HepG2 (cell line): ENCODE data around the gene CCNB2. TPM values are rescaled to one million over a fixed set of nuclear protein-coding genes. Genes with fewer than 3 reads are reported as not detected.

ENCODE experiments used
- ATAC-seq: fragments of 200-7000 bp; cut with Tn5 transposase; 3 replicates; pipeline ENCODE4 v1.9.1; 2020; ENCODE audit warnings: mild to moderate bottlenecking, moderate library complexity
- BruUV-seq: library from RNA; stranded (reverse); fragments of 400-500 nt; replicated peaks from 2 replicates; lab custom pipeline; 2021; lab: Mats Ljungman, UMichigan
- CTCF ChIA-PET: fragments of 300-600 bp; formaldehyde crosslinking; extraction: SDS; loops from one replicate; lab custom pipeline; 2021; ENCODE audit warnings: low total read pairs, inconsistent platforms, low intra/inter-chr PET ratio; lab: Yijun Ruan, JAX
- POLR2A ChIA-PET: fragments of 350-600 bp; sonication (Branson Sonifier 250); formaldehyde crosslinking; loops from one replicate; lab custom pipeline; 2020; ENCODE audit warnings: antibody characterized with exemption, inconsistent platforms; lab: Yijun Ruan, JAX
- DNase-seq: peaks from one replicate; pipeline ENCODE4 v3.0.0-alpha.2; 2015; ENCODE audit warnings: low spot score
- FAIRE-seq: peaks from 3 replicates; lab custom pipeline; 2011; peaks lifted over from hg19 to GRCh38; lab: Jason Lieb, UNC
- H2AFZ ChIP-seq: one replicate; pipeline ENCODE4 v1.6.1; 2011; ENCODE audit warnings: low read length, inconsistent platforms
- H3K27ac ChIP-seq: fragments of 300-600 bp; 3 replicates; pipeline ENCODE4 v1.8.0; 2011; ENCODE audit warnings: mixed run types, mild to moderate bottlenecking, mixed read lengths, low read length, inconsistent platforms; ENCODE audit not compliant: insufficient read depth; ENCODE audit errors: extremely low read length
- H3K27me3 ChIP-seq, 2 experiments: fragments of 200-600 bp in 1 of 2; 2 replicates in 1 of 2; 3 replicates in 1 of 2; pipeline versions ENCODE4 v1.6.0 to v1.8.0; 2011; ENCODE audit warnings: low read length in 2 of 2, mild to moderate bottlenecking in 2 of 2, moderate library complexity in 2 of 2, inconsistent platforms in 1 of 2; ENCODE audit not compliant: insufficient read depth in 2 of 2, control insufficient read depth in 1 of 2
- H3K36me3 ChIP-seq, 2 experiments: fragments of 200-600 bp in 1 of 2; replicated peaks in 1 of 2; 2 replicates in 1 of 2; 3 replicates in 1 of 2; pipeline versions ENCODE4 v1.5.1 to v1.8.0; 2011; ENCODE audit warnings: low read length in 2 of 2, inconsistent platforms in 1 of 2; ENCODE audit not compliant: insufficient read depth in 2 of 2, control insufficient read depth in 1 of 2
- H3K4me1 ChIP-seq: 2 replicates; pipeline ENCODE4 v1.5.1; 2012; ENCODE audit warnings: low read length, inconsistent platforms; ENCODE audit not compliant: insufficient read depth
- H3K4me2 ChIP-seq: 2 replicates; pipeline ENCODE4 v1.6.0; 2011; ENCODE audit warnings: low read depth, low read length, inconsistent platforms
- H3K4me3 ChIP-seq, 3 experiments: fragments of 200-600 bp in 1 of 3; sonication (generic), shearing (Covaris generic) in 1 of 3; replicated peaks in 1 of 3; 2 replicates each; pipeline ENCODE4 v1.5.1; 2011 to 2016; ENCODE audit warnings: low read length in 3 of 3, inconsistent platforms in 2 of 3, low read depth in 2 of 3, mild to moderate bottlenecking in 2 of 3, control low read depth in 1 of 3, mixed read lengths in 1 of 3; ENCODE audit not compliant: insufficient read depth in 1 of 3
- H3K79me2 ChIP-seq: one replicate; pipeline ENCODE4 v1.6.1; 2011; ENCODE audit warnings: low read length, inconsistent platforms; ENCODE audit not compliant: insufficient read depth
- H3K9ac ChIP-seq: 2 replicates; pipeline ENCODE4 v1.6.0; 2011; ENCODE audit warnings: mild to moderate bottlenecking, low read depth, low read length, inconsistent platforms; ENCODE audit not compliant: insufficient read depth
- H3K9me3 ChIP-seq: 2 replicates; pipeline ENCODE4 v1.5.1; 2012; ENCODE audit warnings: mild to moderate bottlenecking, low read length
- H4K20me1 ChIP-seq: 2 replicates; pipeline ENCODE4 v1.6.0; 2011; ENCODE audit warnings: inconsistent platforms, mild to moderate bottlenecking, low read length, moderate library complexity; ENCODE audit not compliant: insufficient read depth
- ATF6 ChIP-seq: sonication (generic); formaldehyde crosslinking; conservative IDR thresholded peaks from 2 replicates; pipeline ENCODE4 v1.4.0; 2020; ENCODE audit warnings: missing genetic modification reagents
- CHD4 ChIP-seq: fragments of 200-600 bp; sonication (generic); IDR thresholded peaks from 2 replicates; pipeline ENCODE4 v1.7.0; 2017; ENCODE audit warnings: mild to moderate bottlenecking, low read length, borderline replicate concordance
- KAT8 ChIP-seq: IDR thresholded peaks from 2 replicates; pipeline ENCODE4 v1.6.1; 2016; ENCODE audit warnings: missing genetic modification reagents, missing compliant biosample characterization
- RNF2 ChIP-seq: fragments of 450-650 bp; conservative IDR thresholded peaks from 2 replicates; pipeline ENCODE4 v1.6.1; 2016; ENCODE audit warnings: low read depth
- ZNF746 ChIP-seq: sonication (generic); formaldehyde crosslinking; IDR thresholded peaks from 2 replicates; pipeline ENCODE4 v1.8.0; 2022; ENCODE audit warnings: mild to moderate bottlenecking, missing genetic modification reagents
- ZNF800 ChIP-seq: sonication (generic); formaldehyde crosslinking; IDR thresholded peaks from 2 replicates; pipeline ENCODE4 v1.4.0; 2020; ENCODE audit warnings: missing genetic modification reagents
- WGBS: methylation state at CpG from one replicate; pipeline ENCODE4 v1.1.6; 2017; ENCODE audit warnings: low lambda C conversion rate; 5-methylcytosine and 5-hydroxymethylcytosine counted together
- in situ Hi-C: cut with HindIII; loops from 2 replicates; pipeline ENCODE4 v1.10.0; 2017; ENCODE audit warnings: low pct_unique_long_range_greater_than_20kb; ENCODE audit not compliant: extremely low pct_ligation_motif_present
- intact Hi-C: fragments of 100-400 bp; cut with micrococcal nuclease; formaldehyde crosslinking; loops from one replicate; pipeline ENCODE4 v1.10.0; 2022; ENCODE audit not compliant: unreplicated experiment
- polyA plus RNA-seq, 8 experiments: library from polyadenylated mRNA; depleted of rRNA in 3 of 8; stranded (reverse) in 7 of 8; unstranded in 1 of 8; fragments of >200 nt; fragmentation: Illumina TruSeq in 4 of 8; extraction: Trizol in 4 of 8; gene quantifications; 2 replicates each; pipeline versions ENCODE4 v1.2.1 to v1.2.3, GENCODE V29; 2011 to 2016; ENCODE audit warnings: low read depth in 4 of 8, missing spikeins in 1 of 8, mixed read lengths in 1 of 8; ENCODE audit not compliant: insufficient read depth in 1 of 8
- total RNA-seq, 5 experiments: library from RNA; depleted of rRNA; stranded (reverse); fragments of >200 nt; fragmentation: Illumina TruSeq; extraction: Trizol; gene quantifications; 2 replicates each; pipeline ENCODE4 v1.2.3, GENCODE V29; 2016; ENCODE audit warnings: low read depth in 1 of 5
- TF ChIP-seq, protein P1 (sequence below): sonication (generic); formaldehyde crosslinking; IDR thresholded peaks from 2 replicates; pipeline ENCODE4 v1.8.0; 2022; ENCODE audit warnings: missing genetic modification reagents, mild to moderate bottlenecking, moderate library complexity, borderline replicate concordance
- TF ChIP-seq, protein P2 (sequence below): IDR thresholded peaks from 2 replicates; pipeline ENCODE4 v1.6.1; 2016; ENCODE audit warnings: mild to moderate bottlenecking

CCNB2 gene
- total and polyA plus RNA-seq, 2 of the 13 experiments (the other 11 are each of a cell fraction or from before 2014, with no cell fraction given): 43.5 to 80.9 TPM

- Histone ChIP-seq H3K4me2 (no peak overlapping the region), H3K9ac (no peak overlapping the region), H2AFZ (no peak overlapping the region), H3K79me2 (no peaks in the 10 kb centered on the region), H3K36me3 (peaks cover 16 to 46% of the 10 kb centered on the region in 2 experiments), H3K27me3 (no peaks in the 10 kb centered on the region), H3K9me3 (no peaks in the 10 kb centered on the region), H3K27ac (no peak overlapping the region), H4K20me1 (no peaks in the 10 kb centered on the region), H3K4me3 (no peak overlapping the region), H3K4me1 (no peaks in the 10 kb centered on the region)
- in situ Hi-C loops (no loop called here), intact Hi-C loops (no loop called here)
- no TSS peak for BruUV-seq
- no peak for FAIRE-seq
- 95% methylated on average over 8 of the region's 8 CpGs for WGBS
- ATAC-seq: no peak
- ChIA-PET CTCF (no interaction called here), POLR2A (no interaction called here)
- TF ChIP-seq ATF6 (CRISPR knock-in tag) (no peak), RNF2 (no peak), KAT8 (CRISPR knock-in tag) (no peak)
- no peak for DNase-seq
These were observed 49.3 kb downstream of the CCNB2 start for GRCh38 chr15:59154243-59154642.

DNA sequence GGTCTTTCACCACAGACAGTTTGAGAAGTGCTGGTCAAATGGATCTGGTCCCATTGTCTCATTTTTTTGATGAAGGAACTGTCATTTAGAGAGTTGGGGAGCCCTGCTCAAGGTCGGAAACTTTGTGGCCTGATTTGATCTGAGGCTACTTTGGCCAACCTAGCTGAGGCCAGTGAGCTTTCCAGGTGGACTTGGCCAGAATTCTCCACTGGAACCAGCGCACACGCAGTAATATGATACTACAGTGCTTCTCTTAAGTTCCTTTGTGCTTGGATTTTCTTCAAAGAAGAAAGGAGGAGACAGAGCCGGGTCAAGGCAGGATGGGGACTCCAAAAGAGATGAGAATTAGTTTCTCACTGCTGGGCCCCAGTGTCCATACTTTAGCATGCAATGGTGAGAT lies 50.5 kb downstream of the CCNB2 start:
- no peaks in the 10 kb centered on the region for H3K9me3 ChIP-seq
- ATAC-seq: no peak
- intact Hi-C loops: no loop called here
- in situ Hi-C loops: no loop called here
- H4K20me1 ChIP-seq: no peaks in the 10 kb centered on the region
- no peak overlapping the region for H3K4me3 ChIP-seq
- H2AFZ ChIP-seq: no peak overlapping the region
- ChIA-PET POLR2A (no interaction called here), CTCF (no interaction called here)
- no peak overlapping the region for H3K9ac ChIP-seq
- no peaks in the 10 kb centered on the region for H3K4me1 ChIP-seq
- WGBS: 99% methylated on average over 4 of the region's 4 CpGs
- H3K27me3 ChIP-seq: no peaks in the 10 kb centered on the region
- peaks cover 12 to 47% of the 10 kb centered on the region in 2 experiments for H3K36me3 ChIP-seq
- DNase-seq: no peak
- no peak overlapping the region for H3K4me2 ChIP-seq
- H3K27ac ChIP-seq: no peak overlapping the region
- FAIRE-seq: no peak
- no TSS peak for BruUV-seq
- no peaks in the 10 kb centered on the region for H3K79me2 ChIP-seq
- TF ChIP-seq CHD4 (no peak), ZNF746 (CRISPR knock-in tag) (no peak), ZNF800 (CRISPR knock-in tag) (no peak)
- TF ChIP-seq, protein P1, sequence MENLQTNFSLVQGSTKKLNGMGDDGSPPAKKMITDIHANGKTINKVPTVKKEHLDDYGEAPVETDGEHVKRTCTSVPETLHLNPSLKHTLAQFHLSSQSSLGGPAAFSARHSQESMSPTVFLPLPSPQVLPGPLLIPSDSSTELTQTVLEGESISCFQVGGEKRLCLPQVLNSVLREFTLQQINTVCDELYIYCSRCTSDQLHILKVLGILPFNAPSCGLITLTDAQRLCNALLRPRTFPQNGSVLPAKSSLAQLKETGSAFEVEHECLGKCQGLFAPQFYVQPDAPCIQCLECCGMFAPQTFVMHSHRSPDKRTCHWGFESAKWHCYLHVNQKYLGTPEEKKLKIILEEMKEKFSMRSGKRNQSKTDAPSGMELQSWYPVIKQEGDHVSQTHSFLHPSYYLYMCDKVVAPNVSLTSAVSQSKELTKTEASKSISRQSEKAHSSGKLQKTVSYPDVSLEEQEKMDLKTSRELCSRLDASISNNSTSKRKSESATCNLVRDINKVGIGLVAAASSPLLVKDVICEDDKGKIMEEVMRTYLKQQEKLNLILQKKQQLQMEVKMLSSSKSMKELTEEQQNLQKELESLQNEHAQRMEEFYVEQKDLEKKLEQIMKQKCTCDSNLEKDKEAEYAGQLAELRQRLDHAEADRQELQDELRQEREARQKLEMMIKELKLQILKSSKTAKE (CRISPR knock-in tag): no peak
- TF ChIP-seq, protein P2, sequence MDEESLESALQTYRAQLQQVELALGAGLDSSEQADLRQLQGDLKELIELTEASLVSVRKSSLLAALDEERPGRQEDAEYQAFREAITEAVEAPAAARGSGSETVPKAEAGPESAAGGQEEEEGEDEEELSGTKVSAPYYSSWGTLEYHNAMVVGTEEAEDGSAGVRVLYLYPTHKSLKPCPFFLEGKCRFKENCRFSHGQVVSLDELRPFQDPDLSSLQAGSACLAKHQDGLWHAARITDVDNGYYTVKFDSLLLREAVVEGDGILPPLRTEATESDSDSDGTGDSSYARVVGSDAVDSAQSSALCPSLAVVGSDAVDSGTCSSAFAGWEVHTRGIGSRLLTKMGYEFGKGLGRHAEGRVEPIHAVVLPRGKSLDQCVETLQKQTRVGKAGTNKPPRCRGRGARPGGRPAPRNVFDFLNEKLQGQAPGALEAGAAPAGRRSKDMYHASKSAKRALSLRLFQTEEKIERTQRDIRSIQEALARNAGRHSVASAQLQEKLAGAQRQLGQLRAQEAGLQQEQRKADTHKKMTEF (CRISPR knock-in tag): no peak
